Measurements from ENCODE around the gene SCN9A. TPM values are rescaled to one million over a fixed set of nuclear protein-coding genes. Genes with fewer than 3 reads are reported as not detected.

The SCN9A gene
- total and polyA plus RNA-seq, 2 of the 8 experiments (the other 6 are each of a cell fraction or from before 2014, with no cell fraction given) = 1.6 to 6.2 TPM

DNA sequence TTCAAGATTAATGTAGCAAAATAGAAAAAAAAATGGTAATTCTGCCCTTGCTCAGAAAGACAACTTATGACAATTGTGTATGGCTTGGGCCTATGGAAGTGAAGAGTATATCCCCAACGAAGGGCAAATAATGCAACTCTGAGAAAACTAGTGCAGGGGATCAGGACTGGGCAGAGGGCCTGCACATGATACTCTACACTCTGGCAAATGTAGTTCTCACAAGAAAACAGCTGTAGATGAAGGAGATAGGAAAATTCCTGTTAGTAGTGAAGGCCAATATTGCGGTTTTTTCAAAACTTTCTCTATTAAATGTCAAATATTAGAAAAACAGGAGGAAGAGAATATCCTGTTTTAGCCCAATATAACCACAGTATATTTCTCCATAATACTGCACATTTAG is 77.8 kb downstream of the SCN9A start:
- H4K20me1 ChIP-seq (replicated peaks in 1 of 2; ENCODE audit: control insufficient read depth in 1 of 2, insufficient read depth in 2 of 2, low read length in 2 of 2) = no peaks in the 10 kb centered on the region
- H3K27ac ChIP-seq (ENCODE audit: low read depth, low read length) = no peak overlapping the region
- H3K4me3 ChIP-seq (ENCODE audit: extremely low read depth in 1 of 4, insufficient read depth in 2 of 4, low read depth in 3 of 4, low read length in 4 of 4) = no peak overlapping the region
- H3K79me2 ChIP-seq (ENCODE audit: control insufficient read depth in 1 of 2, insufficient read depth in 2 of 2, low read length in 2 of 2) = no peaks in the 10 kb centered on the region
- no peak overlapping the region for H3K56ac ChIP-seq (replicated peaks; ENCODE audit: insufficient read length, low read depth, low read length)
- ChIA-PET POLR2A (ENCODE audit: partially characterized antibody) (no interaction called here), CTCF (ENCODE audit: partially characterized antibody) (no interaction called here)
- H2BK5ac ChIP-seq (ENCODE audit: low read depth, low read length) = no peak overlapping the region
- no peaks in the 10 kb centered on the region for H3K79me1 ChIP-seq (ENCODE audit: low read depth, low read length)
- DNase-seq (ENCODE audit: low read depth in 1 of 2, low spot score in 2 of 2) (no peak), FAIRE-seq (no peak)
- no peak overlapping the region for H4K8ac ChIP-seq (ENCODE audit: extremely low read depth, insufficient read depth, low read length)
- no peak overlapping the region for H2AK5ac ChIP-seq (ENCODE audit: low read depth, low read length)
- H2AFZ ChIP-seq (ENCODE audit: low read length) = no peak overlapping the region
- H4K5ac ChIP-seq (ENCODE audit: insufficient read length, low read depth, low read length) = no peak overlapping the region
- H3K27me3 ChIP-seq (replicated peaks in 1 of 4; ENCODE audit: control insufficient read depth in 3 of 4, extremely low read depth in 1 of 4, insufficient read depth in 3 of 4, low read length in 3 of 4) = no peaks in the 10 kb centered on the region
- H3K23me2 ChIP-seq (ENCODE audit: low read depth, low read length) = no peaks in the 10 kb centered on the region; the same call in 1 of the 2 replicates
- H3K4me2 ChIP-seq (ENCODE audit: insufficient read depth in 1 of 2, low read depth in 2 of 2, low read length in 2 of 2) = no peak overlapping the region
- H3K9me3 ChIP-seq (ENCODE audit: insufficient read depth in 2 of 2, low read depth in 1 of 2, low read length in 1 of 2) = no peaks in the 10 kb centered on the region
- H3K4ac ChIP-seq (replicated peaks; ENCODE audit: insufficient read length, low read depth, low read length) = no peak overlapping the region
- H3K23ac ChIP-seq (ENCODE audit: insufficient read length) = no peak overlapping the region
- no peak overlapping the region for H2BK20ac ChIP-seq (ENCODE audit: low read length)
- H3K36me3 ChIP-seq (ENCODE audit: control insufficient read depth in 2 of 4, insufficient read depth in 4 of 4, low read length in 3 of 4) = no peaks in the 10 kb centered on the region
- no peak overlapping the region for H2BK120ac ChIP-seq (replicated peaks; ENCODE audit: low read depth, low read length)
- no peak overlapping the region for H3K18ac ChIP-seq (ENCODE audit: extremely low read depth, low read length)
- no peak overlapping the region for H4K91ac ChIP-seq (replicated peaks; ENCODE audit: insufficient read length, low read length)
- no peaks in the 10 kb centered on the region for H3K4me1 ChIP-seq (replicated peaks in 1 of 4; ENCODE audit: control insufficient read depth in 3 of 4, insufficient read depth in 4 of 4, low read length in 3 of 4)
- H2BK15ac ChIP-seq (ENCODE audit: low read length) = no peak overlapping the region
- H2BK12ac ChIP-seq (ENCODE audit: low read depth, low read length) = no peak overlapping the region
- H3K9ac ChIP-seq (replicated peaks in 1 of 4; ENCODE audit: extremely low read depth in 1 of 4, low read depth in 3 of 4, low read length in 3 of 4) = no peak overlapping the region
- 76% methylated on average over 2 of the region's 2 CpGs; no CpG with 5 or more reads in 1 of the 2 experiments for WGBS, 2 experiments (ENCODE audit: extremely low coverage in 1 of 2, insufficient coverage in 1 of 2, insufficient read length in 1 of 2, insufficient replicate concordance in 2 of 2, low coverage in 1 of 2, low lambda C conversion rate in 2 of 2, missing lambda C conversion rate in 1 of 2)
- no peak overlapping the region for H3K14ac ChIP-seq (ENCODE audit: insufficient read length)
- TF ChIP-seq SAP30 (IDR thresholded peaks at IDR 0.05; ENCODE audit: insufficient read depth, insufficient replicate concordance, low read length) = no peak
- TF ChIP-seq ASH2L (IDR thresholded peaks at IDR 0.05; ENCODE audit: low read length) = no peak

Measured in H1 (cell line).